Measurements from ENCODE around the gene URB2. TPM values are rescaled to one million over a fixed set of nuclear protein-coding genes. Genes with fewer than 3 reads are reported as not detected.

URB2 gene
- total RNA-seq: 5.4 and 7.5 TPM in 2 replicates
- 3.4 and 4.7 TPM in 2 replicates for polyA plus RNA-seq

DNA sequence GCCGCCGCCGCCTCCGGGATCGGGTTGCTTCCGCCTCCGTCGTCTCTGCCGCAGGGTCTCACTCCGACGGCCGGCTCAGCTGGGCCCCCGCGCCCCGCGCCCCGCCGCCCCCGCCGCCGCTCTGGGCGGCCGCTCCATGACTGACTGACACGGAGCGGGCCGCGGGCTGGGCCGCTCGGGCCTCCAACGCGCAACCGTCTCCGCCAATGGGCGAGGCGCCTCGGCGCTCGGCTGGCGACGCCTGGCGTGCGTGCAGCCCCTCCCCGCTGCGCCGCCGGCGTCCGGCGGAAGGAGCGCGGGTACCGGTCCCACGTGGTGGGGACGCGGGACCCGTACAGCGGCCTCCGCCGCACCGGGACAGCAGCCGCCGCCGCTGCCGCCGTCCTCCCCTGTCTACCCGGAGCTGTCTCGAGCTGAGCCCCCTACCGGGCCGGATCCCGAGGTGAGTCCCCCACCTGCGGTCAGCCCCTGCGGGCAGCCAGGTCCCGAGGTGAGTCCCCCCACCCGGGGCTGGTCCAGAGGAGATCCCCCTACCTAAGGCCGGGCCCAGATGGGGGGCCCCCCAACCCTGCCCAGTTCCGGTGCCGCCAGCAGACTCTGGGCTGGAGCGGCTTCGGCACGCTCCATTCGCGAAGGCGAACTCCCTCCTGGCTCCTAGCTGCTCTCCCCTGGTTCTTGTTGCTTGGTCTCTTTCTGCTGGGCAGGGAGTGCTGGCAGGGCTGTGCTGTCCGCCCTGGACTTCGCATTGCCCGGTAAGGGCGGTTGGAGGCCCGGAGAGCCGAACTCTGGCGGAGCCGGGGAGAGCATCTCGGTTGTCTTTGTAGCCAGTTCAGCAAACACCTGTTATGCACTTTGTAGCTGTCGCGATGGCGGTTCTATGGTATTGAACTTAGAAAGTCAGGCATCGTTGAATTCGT lies at the start of gene URB2, which contains the start of gene TAF5L:
URB2 (plus strand) TSS at position 333 of the 917 bp plus-strand sequence. CDS start 1,387 bp downstream, outside the sequence.
TAF5L (minus strand) TSS at position 208 of the 917 bp plus-strand sequence. CDS start 11,640 bp downstream, outside the sequence.
- Histone ChIP-seq H3K27ac (peak within 1 kb of the TSS; percentile 92), H3K4me3 (peak within 1 kb of the TSS; percentile 95), H3K9me3 (ENCODE audit: low read depth) (no peaks in the 10 kb centered on the region), H3K36me3 (no peaks in the 10 kb centered on the region), H3K4me1 (ENCODE audit: low read depth) (peaks cover 17% of the 10 kb centered on the region), H3K27me3 (no peaks in the 10 kb centered on the region)
- DNase-seq (ENCODE audit: low read depth in 1 of 2, low spot score in 1 of 2): peak; percentile 93 to 95
- TF ChIP-seq, protein P1, sequence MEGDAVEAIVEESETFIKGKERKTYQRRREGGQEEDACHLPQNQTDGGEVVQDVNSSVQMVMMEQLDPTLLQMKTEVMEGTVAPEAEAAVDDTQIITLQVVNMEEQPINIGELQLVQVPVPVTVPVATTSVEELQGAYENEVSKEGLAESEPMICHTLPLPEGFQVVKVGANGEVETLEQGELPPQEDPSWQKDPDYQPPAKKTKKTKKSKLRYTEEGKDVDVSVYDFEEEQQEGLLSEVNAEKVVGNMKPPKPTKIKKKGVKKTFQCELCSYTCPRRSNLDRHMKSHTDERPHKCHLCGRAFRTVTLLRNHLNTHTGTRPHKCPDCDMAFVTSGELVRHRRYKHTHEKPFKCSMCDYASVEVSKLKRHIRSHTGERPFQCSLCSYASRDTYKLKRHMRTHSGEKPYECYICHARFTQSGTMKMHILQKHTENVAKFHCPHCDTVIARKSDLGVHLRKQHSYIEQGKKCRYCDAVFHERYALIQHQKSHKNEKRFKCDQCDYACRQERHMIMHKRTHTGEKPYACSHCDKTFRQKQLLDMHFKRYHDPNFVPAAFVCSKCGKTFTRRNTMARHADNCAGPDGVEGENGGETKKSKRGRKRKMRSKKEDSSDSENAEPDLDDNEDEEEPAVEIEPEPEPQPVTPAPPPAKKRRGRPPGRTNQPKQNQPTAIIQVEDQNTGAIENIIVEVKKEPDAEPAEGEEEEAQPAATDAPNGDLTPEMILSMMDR (IDR thresholded peaks at IDR 0.05; ENCODE audit: low read depth, low read length): no peak

DNA sequence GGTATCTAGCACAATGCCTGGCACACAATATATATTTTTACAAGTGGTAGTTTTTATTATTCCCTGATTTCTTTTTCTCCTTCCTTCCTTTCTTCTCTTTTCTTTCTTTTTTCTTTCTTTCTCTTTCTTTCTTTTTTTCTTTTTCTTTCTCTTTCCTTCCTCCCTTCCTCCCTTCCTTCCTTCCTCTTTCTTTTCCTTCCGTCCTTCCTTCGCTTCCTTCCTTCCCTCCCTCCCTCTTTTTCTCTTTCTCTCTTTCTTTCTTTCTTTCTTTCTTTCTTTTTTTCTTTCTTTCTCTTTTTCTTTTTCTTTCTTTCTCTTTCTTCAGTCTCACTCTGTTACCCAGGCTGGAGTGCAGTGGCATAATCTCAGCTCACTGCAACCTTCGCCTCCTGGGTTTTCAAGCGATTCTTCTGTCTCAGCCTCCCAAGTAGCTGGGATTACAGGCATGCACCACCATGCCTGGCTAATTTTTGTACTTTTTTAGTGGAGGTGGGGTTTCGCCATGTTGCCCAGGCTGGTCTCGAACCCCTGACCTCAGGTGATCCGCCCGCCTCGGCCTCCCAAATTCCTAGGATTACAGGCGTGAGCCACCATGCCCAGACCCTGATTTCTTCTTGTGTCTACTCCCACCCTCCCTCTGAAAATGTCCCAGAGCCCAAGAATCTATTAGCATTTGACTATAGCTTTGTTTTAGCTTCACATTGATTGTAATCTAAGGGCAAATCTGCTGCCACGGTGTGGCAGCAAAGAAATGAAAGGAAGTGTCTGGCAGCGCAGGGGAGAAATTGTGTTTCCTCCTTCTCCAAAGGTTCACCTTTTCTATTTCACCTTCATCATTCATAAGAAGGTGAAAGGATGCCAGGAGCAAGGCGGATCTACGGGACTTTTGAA lies 47.6 kb upstream of the URB2 start:
- no peak overlapping the region for H3K4me3 ChIP-seq
- TF ChIP-seq, protein P1 (IDR thresholded peaks at IDR 0.05; ENCODE audit: low read depth, low read length): no peak
- no peak overlapping the region for H3K27ac ChIP-seq
- DNase-seq (ENCODE audit: low read depth in 1 of 2, low spot score in 1 of 2): no peak
- no peaks in the 10 kb centered on the region for H3K27me3 ChIP-seq
- no peaks in the 10 kb centered on the region for H3K36me3 ChIP-seq
- H3K9me3 ChIP-seq (ENCODE audit: low read depth): no peaks in the 10 kb centered on the region
- peaks cover 9% of the 10 kb centered on the region for H3K4me1 ChIP-seq (ENCODE audit: low read depth)

GRCh38 chr1:229579059-229579673 lies 46.9 kb upstream of the URB2 start:
- Histone ChIP-seq H3K27ac (no peak overlapping the region), H3K36me3 (no peaks in the 10 kb centered on the region), H3K4me3 (no peak overlapping the region), H3K9me3 (ENCODE audit: low read depth) (no peaks in the 10 kb centered on the region), H3K27me3 (no peaks in the 10 kb centered on the region), H3K4me1 (ENCODE audit: low read depth) (peaks cover 9% of the 10 kb centered on the region)
- peak in 1 of 2 donors; percentile 60 for DNase-seq (ENCODE audit: low read depth in 1 of 2, low spot score in 1 of 2)
- TF ChIP-seq, protein P1 (IDR thresholded peaks at IDR 0.05; ENCODE audit: low read depth, low read length): no peak

- H3K9me3 ChIP-seq (ENCODE audit: low read depth): no peaks in the 10 kb centered on the region
- no peaks in the 10 kb centered on the region for H3K36me3 ChIP-seq
- H3K4me1 ChIP-seq (ENCODE audit: low read depth): peaks cover 9% of the 10 kb centered on the region
- no peak overlapping the region for H3K4me3 ChIP-seq
- H3K27ac ChIP-seq: no peak overlapping the region
- TF ChIP-seq, protein P1 (IDR thresholded peaks at IDR 0.05; ENCODE audit: low read depth, low read length): no peak
- DNase-seq (ENCODE audit: low read depth in 1 of 2, low spot score in 1 of 2): no peak
- no peaks in the 10 kb centered on the region for H3K27me3 ChIP-seq
Measured at GRCh38 chr1:229581485-229581884, 44.6 kb upstream of the URB2 start.
